Measurements from ENCODE around the gene CTSO. TPM values are rescaled to one million over a fixed set of nuclear protein-coding genes. Genes with fewer than 3 reads are reported as not detected.

The CTSO gene
- total RNA-seq, 4 donors from 2014 or later, result 16.0 to 23.5 (median 20.5) TPM

DNA sequence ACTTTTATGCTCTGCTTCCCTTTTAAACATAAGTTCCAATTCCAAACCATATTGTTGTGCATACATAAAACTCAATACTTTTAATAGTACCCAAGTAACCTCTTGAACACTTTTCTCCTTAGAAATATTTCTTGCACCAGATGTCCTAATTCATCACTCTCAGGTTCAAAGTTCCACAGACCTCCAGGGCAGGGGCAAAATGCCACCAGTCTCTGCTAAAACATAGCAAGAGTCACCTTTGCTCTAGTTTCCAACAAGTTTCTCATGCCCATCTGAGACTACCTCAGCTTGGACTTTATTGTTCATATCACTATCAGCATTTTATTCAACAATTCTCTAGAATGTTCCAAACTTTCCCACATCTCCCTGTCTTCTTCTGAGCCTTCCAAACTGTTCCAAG is 73.9 kb downstream of the CTSO start:
- TF ChIP-seq, protein P1, sequence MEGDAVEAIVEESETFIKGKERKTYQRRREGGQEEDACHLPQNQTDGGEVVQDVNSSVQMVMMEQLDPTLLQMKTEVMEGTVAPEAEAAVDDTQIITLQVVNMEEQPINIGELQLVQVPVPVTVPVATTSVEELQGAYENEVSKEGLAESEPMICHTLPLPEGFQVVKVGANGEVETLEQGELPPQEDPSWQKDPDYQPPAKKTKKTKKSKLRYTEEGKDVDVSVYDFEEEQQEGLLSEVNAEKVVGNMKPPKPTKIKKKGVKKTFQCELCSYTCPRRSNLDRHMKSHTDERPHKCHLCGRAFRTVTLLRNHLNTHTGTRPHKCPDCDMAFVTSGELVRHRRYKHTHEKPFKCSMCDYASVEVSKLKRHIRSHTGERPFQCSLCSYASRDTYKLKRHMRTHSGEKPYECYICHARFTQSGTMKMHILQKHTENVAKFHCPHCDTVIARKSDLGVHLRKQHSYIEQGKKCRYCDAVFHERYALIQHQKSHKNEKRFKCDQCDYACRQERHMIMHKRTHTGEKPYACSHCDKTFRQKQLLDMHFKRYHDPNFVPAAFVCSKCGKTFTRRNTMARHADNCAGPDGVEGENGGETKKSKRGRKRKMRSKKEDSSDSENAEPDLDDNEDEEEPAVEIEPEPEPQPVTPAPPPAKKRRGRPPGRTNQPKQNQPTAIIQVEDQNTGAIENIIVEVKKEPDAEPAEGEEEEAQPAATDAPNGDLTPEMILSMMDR (IDR thresholded peaks at IDR 0.05; ENCODE audit: low read depth), result no peak

DNA sequence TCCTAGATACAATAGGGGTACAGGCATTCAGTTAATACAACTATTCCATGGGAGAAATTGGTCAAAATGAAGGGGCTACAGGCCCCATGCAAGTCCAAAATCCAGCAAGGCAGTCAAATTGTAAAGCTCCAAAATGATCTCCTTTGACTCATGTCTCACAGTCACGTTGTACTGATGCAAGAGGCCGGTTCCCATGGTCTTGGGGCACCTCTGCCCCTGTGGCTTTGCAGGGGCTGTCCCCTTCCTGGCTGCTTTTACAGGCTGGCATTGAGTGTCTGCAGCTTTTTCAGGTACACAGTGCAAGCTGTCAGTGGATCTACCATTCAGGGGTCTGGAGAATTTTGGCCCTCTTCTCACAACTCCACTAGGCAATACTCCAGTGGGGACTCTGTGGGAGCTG is 75.1 kb downstream of the CTSO start:
- TF ChIP-seq, protein P1 (IDR thresholded peaks at IDR 0.05; ENCODE audit: low read depth), result no peak

GRCh38 chr4:155877971-155878370 is 75.7 kb downstream of the CTSO start:
- TF ChIP-seq, protein P1 (IDR thresholded peaks at IDR 0.05; ENCODE audit: low read depth), result no peak

DNA sequence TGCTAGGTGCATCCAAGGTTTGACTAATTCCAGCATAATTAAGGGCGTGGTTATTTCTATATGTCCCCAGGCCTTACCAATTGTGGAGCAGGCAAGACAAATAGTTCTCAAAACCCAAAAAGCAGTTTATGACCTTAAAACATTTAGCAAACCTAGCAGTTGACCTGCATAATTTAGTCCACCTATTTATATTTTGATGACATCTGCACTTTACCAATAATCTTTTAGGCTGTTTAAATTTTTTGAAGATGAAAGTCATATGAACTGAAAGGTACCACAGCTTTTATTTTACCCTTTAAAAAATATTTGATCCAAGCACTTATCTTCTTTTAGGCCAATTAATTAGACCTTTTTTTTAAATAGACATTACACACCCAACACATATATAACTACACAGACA is 77.8 kb downstream of the CTSO start:
- TF ChIP-seq, protein P1 (IDR thresholded peaks at IDR 0.05; ENCODE audit: low read depth), result no peak

Other genes starting within 250 kb of the CTSO start
- 10 to 100 TPM in 2 of 4 donors, 1 to 10 TPM in 2; 5.5 to 12.9 (median 9.5) TPM for gene GUCY1B1, start 194.8 kb downstream of the CTSO start, total RNA-seq
- not detected for gene ASIC5, start 87.6 kb downstream of the CTSO start, total RNA-seq
- gene TDO2, start 50.2 kb downstream of the CTSO start, total RNA-seq, result not detected